22Rv1 (cell line): ENCODE data around the gene NFXL1.

Experiments used
- ZFX ChIP-seq: fragments of 450-650 bp; IDR thresholded peaks from 2 replicates; pipeline ENCODE4 v1.6.1; 2017; ENCODE audit warnings: antibody characterized with exemption, borderline replicate concordance
- TF ChIP-seq, protein P1 (sequence below): fragments of 450-650 bp; IDR thresholded peaks from 2 replicates; pipeline ENCODE4 v1.5.1; 2017; ENCODE audit warnings: mild to moderate bottlenecking

DNA sequence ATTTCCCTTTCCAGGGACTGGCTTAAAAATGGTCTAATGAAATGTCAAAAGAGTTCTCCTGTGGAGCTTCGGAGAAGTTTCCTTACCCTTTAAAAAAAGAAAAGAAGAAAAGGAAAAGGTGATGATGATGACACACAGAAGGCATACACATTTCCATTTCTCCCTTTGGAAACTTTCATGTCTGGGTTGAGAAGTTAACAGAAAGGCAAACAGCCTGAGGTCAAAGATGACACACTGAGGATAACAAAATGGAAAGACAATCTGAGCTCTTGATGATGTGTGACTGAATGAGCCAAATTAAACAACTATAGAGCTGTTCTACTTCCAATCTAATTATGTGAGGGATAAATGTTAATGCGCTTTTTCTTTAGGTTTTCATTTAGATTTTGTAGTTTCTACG, 32.2 kb downstream of the NFXL1 start:
- TF ChIP-seq, protein P1, sequence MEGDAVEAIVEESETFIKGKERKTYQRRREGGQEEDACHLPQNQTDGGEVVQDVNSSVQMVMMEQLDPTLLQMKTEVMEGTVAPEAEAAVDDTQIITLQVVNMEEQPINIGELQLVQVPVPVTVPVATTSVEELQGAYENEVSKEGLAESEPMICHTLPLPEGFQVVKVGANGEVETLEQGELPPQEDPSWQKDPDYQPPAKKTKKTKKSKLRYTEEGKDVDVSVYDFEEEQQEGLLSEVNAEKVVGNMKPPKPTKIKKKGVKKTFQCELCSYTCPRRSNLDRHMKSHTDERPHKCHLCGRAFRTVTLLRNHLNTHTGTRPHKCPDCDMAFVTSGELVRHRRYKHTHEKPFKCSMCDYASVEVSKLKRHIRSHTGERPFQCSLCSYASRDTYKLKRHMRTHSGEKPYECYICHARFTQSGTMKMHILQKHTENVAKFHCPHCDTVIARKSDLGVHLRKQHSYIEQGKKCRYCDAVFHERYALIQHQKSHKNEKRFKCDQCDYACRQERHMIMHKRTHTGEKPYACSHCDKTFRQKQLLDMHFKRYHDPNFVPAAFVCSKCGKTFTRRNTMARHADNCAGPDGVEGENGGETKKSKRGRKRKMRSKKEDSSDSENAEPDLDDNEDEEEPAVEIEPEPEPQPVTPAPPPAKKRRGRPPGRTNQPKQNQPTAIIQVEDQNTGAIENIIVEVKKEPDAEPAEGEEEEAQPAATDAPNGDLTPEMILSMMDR = no peak
- no peak for TF ChIP-seq ZFX
